Glutamatergic neuron (in vitro differentiated cells): ENCODE results near the gene MAP1LC3B2. TPM values are rescaled to one million over a fixed set of nuclear protein-coding genes. Genes with fewer than 3 reads are reported as not detected.

Experiments
- DNase-seq: peaks from one replicate; pipeline ENCODE4 v3.0.0; 2022
- H3K27ac Mint-ChIP-seq: one replicate; pipeline ENCODE4 v1.8.0; 2020; ENCODE audit warnings: mild to moderate bottlenecking, mixed read lengths, inconsistent platforms; ENCODE audit not compliant: unreplicated experiment
- H3K27me3 Mint-ChIP-seq: one replicate; pipeline ENCODE4 v1.8.0; 2020; ENCODE audit warnings: mild to moderate bottlenecking, moderate library complexity, mixed read lengths, inconsistent platforms; ENCODE audit not compliant: unreplicated experiment
- H3K36me3 Mint-ChIP-seq: one replicate; pipeline ENCODE4 v1.8.0; 2020; ENCODE audit warnings: mild to moderate bottlenecking, mixed read lengths, inconsistent platforms; ENCODE audit not compliant: unreplicated experiment
- H3K4me1 Mint-ChIP-seq: one replicate; pipeline ENCODE4 v1.8.0; 2020; ENCODE audit warnings: mild to moderate bottlenecking, low read depth, mixed read lengths, inconsistent platforms; ENCODE audit not compliant: unreplicated experiment
- H3K4me3 Mint-ChIP-seq: one replicate; pipeline ENCODE4 v1.8.0; 2020; ENCODE audit warnings: mild to moderate bottlenecking, mixed read lengths, inconsistent platforms; ENCODE audit not compliant: unreplicated experiment
- H3K9me3 Mint-ChIP-seq: one replicate; pipeline ENCODE4 v1.8.0; 2020; ENCODE audit warnings: mild to moderate bottlenecking, moderate library complexity, mixed read lengths, inconsistent platforms; ENCODE audit not compliant: unreplicated experiment
- CTCF ChIP-seq: fragments of 200-600 bp; sonication (generic); IDR thresholded peaks from one replicate; pipeline ENCODE4 v1.5.0; 2021; ENCODE audit not compliant: partially characterized antibody, unreplicated experiment
- total RNA-seq: library from RNA; stranded (reverse); fragmentation: NEBNext Ultra II Directional; extraction: Animal tissue kit (Norgen Biotek cat#: 25700); gene quantifications from one replicate; pipeline ENCODE4 v1.2.1, GENCODE V29; 2021; ENCODE audit not compliant: unreplicated experiment

MAP1LC3B2 gene
- total RNA-seq, 1 donor from 2014 or later, result 4.4 TPM

GRCh38 chr12:116544656-116545055 is 14.5 kb upstream of the MAP1LC3B2 start:
- no peak for TF ChIP-seq CTCF
- no peak overlapping the region for H3K27ac Mint-ChIP-seq
- H3K9me3 Mint-ChIP-seq, result no peaks in the 10 kb centered on the region
- DNase-seq, result no peak
- H3K27me3 Mint-ChIP-seq, result peaks cover 2% of the 10 kb centered on the region
- H3K4me1 Mint-ChIP-seq, result no peaks in the 10 kb centered on the region
- no peaks in the 10 kb centered on the region for H3K36me3 Mint-ChIP-seq
- H3K4me3 Mint-ChIP-seq, result no peak overlapping the region

GRCh38 chr12:116545144-116545543 is 14.0 kb upstream of the MAP1LC3B2 start:
- Mint-ChIP-seq H3K27ac (no peak overlapping the region), H3K9me3 (no peaks in the 10 kb centered on the region), H3K4me1 (no peaks in the 10 kb centered on the region), H3K27me3 (peaks cover 2% of the 10 kb centered on the region), H3K4me3 (no peak overlapping the region), H3K36me3 (no peaks in the 10 kb centered on the region)
- no peak for DNase-seq
- TF ChIP-seq CTCF, result no peak

- Mint-ChIP-seq H3K27ac (no peak overlapping the region), H3K27me3 (peaks cover 2% of the 10 kb centered on the region), H3K36me3 (no peaks in the 10 kb centered on the region), H3K4me1 (no peaks in the 10 kb centered on the region), H3K9me3 (no peaks in the 10 kb centered on the region), H3K4me3 (no peak overlapping the region)
- DNase-seq, result no peak
- TF ChIP-seq CTCF, result no peak
Measured at GRCh38 chr12:116545936-116546335, 13.2 kb upstream of the MAP1LC3B2 start.

GRCh38 chr12:116547955-116548501 is 11.2 kb upstream of the MAP1LC3B2 start:
- Mint-ChIP-seq H3K4me3 (no peak overlapping the region), H3K27me3 (peaks cover 2% of the 10 kb centered on the region), H3K4me1 (no peaks in the 10 kb centered on the region), H3K27ac (no peak overlapping the region), H3K36me3 (no peaks in the 10 kb centered on the region), H3K9me3 (no peaks in the 10 kb centered on the region)
- DNase-seq, result no peak
- TF ChIP-seq CTCF, result no peak

- Mint-ChIP-seq H3K4me1 (no peaks in the 10 kb centered on the region), H3K4me3 (no peak overlapping the region), H3K9me3 (peaks cover 3% of the 10 kb centered on the region), H3K36me3 (no peaks in the 10 kb centered on the region), H3K27ac (no peak overlapping the region), H3K27me3 (peaks cover 2% of the 10 kb centered on the region)
- no peak for TF ChIP-seq CTCF
- DNase-seq, result no peak
Measured at GRCh38 chr12:116549993-116550392, 9.2 kb upstream of the MAP1LC3B2 start.
